GM23338 (cell line): Measurements from ENCODE around the gene RNGTT. TPM values are rescaled to one million over a fixed set of nuclear protein-coding genes. Genes with fewer than 3 reads are reported as not detected.

Source experiments
- ATAC-seq: fragments of 200-7000 bp; cut with Tn5 transposase; 3 replicates; pipeline ENCODE4 v1.9.1; 2020
- DNase-seq: peaks from one replicate; pipeline ENCODE4 v3.0.0-alpha.2; 2015; ENCODE audit warnings: low spot score
- H2AFZ ChIP-seq: fragments of 200-600 bp; sonication (generic); 2 replicates; pipeline ENCODE4 v1.8.0; 2016; ENCODE audit warnings: antibody characterized with exemption, mild to moderate bottlenecking, moderate library complexity
- H3F3A ChIP-seq: fragments of 200-600 bp; sonication (generic); replicated peaks from 2 replicates; pipeline ENCODE4 v1.8.0; 2017; ENCODE audit warnings: antibody characterized with exemption, mixed run types, low read depth
- H3K27ac ChIP-seq: fragments of 200-600 bp; sonication (generic); 2 replicates; pipeline ENCODE4 v1.6.1; 2016; ENCODE audit warnings: low read depth
- H3K27me3 ChIP-seq: fragments of 200-600 bp; sonication (generic); 2 replicates; pipeline ENCODE4 v1.8.0; 2016; ENCODE audit warnings: mild to moderate bottlenecking, mixed run types, moderate library complexity; ENCODE audit not compliant: insufficient read depth
- H3K36me3 ChIP-seq: fragments of 200-600 bp; sonication (generic); 2 replicates; pipeline ENCODE4 v1.8.0; 2016; ENCODE audit warnings: mild to moderate bottlenecking; ENCODE audit not compliant: insufficient read depth
- H3K4me1 ChIP-seq: fragments of 200-600 bp; sonication (generic); 2 replicates; pipeline ENCODE4 v1.8.0; 2016; ENCODE audit warnings: mild to moderate bottlenecking, moderate library complexity; ENCODE audit not compliant: insufficient read depth
- H3K4me2 ChIP-seq: fragments of 200-600 bp; sonication (generic); 2 replicates; pipeline ENCODE4 v1.7.1; 2017; ENCODE audit warnings: mixed run types
- H3K4me3 ChIP-seq: fragments of 200-600 bp; sonication (generic); 2 replicates; pipeline ENCODE4 v1.6.1; 2016; ENCODE audit warnings: mixed run types
- H3K79me2 ChIP-seq: fragments of 200-600 bp; sonication (generic); replicated peaks from 2 replicates; pipeline ENCODE4 v1.8.0; 2017; ENCODE audit warnings: mild to moderate bottlenecking; ENCODE audit not compliant: insufficient read depth
- H3K9me2 ChIP-seq: fragments of 200-600 bp; sonication (generic); 2 replicates; pipeline ENCODE4 v1.8.0; 2017; ENCODE audit not compliant: insufficient read depth
- H4K20me1 ChIP-seq: fragments of 200-600 bp; sonication (generic); replicated peaks from 2 replicates; pipeline ENCODE4 v1.8.0; 2017; ENCODE audit warnings: mild to moderate bottlenecking; ENCODE audit not compliant: insufficient read depth
- H3K27ac Mint-ChIP-seq: 2 replicates; pipeline ENCODE4 v1.8.0; 2020; ENCODE audit warnings: inconsistent platforms, mild to moderate bottlenecking, moderate library complexity, mixed read lengths
- H3K27me3 Mint-ChIP-seq: 3 replicates; pipeline ENCODE4 v1.8.0; 2022; ENCODE audit warnings: low read depth, mild to moderate bottlenecking, moderate library complexity, mixed read lengths, inconsistent platforms; ENCODE audit not compliant: insufficient read depth, poor library complexity
- H3K36me3 Mint-ChIP-seq: 3 replicates; pipeline ENCODE4 v1.8.0; 2021; ENCODE audit warnings: low read depth, mild to moderate bottlenecking, inconsistent platforms, moderate library complexity, mixed read lengths
- H3K4me1 Mint-ChIP-seq: 3 replicates; pipeline ENCODE4 v1.8.0; 2020; ENCODE audit warnings: mild to moderate bottlenecking, inconsistent platforms, mixed read lengths
- H3K4me3 Mint-ChIP-seq: 3 replicates; pipeline ENCODE4 v1.8.0; 2021; ENCODE audit warnings: moderate library complexity, mild to moderate bottlenecking, inconsistent platforms, mixed read lengths
- H3K9me3 Mint-ChIP-seq: 3 replicates; pipeline ENCODE4 v1.8.0; 2020; ENCODE audit warnings: moderate library complexity, mild to moderate bottlenecking, inconsistent platforms, mixed read lengths
- CREB1 ChIP-seq: fragments of 250-450 bp; sonication (Bioruptor Pico); IDR thresholded peaks from 2 replicates; pipeline ENCODE4 v1.5.0; 2020; ENCODE audit warnings: low read depth, mild to moderate bottlenecking, moderate library complexity
- EZH2 ChIP-seq: fragments of 200-600 bp; sonication (generic); IDR thresholded peaks from one replicate; pipeline ENCODE4 v1.8.0; 2017; ENCODE audit warnings: antibody characterized with exemption, mild to moderate bottlenecking, low read depth; ENCODE audit not compliant: unreplicated experiment
- EZH2phosphoT487 ChIP-seq: fragments of 200-600 bp; sonication (generic); IDR thresholded peaks from one replicate; pipeline ENCODE4 v1.8.1; 2018; ENCODE audit warnings: antibody characterized with exemption; ENCODE audit not compliant: unreplicated experiment
- JUNB ChIP-seq: IDR thresholded peaks from one replicate; pipeline ENCODE4 v1.6.1; 2016; ENCODE audit warnings: antibody characterized with exemption; ENCODE audit not compliant: unreplicated experiment
- NANOG ChIP-seq: IDR thresholded peaks from 2 replicates; pipeline ENCODE4 v1.6.1; 2016; ENCODE audit warnings: antibody characterized with exemption, borderline replicate concordance
- REST ChIP-seq: IDR thresholded peaks from one replicate; pipeline ENCODE4 v1.6.1; 2018; ENCODE audit warnings: antibody characterized with exemption; ENCODE audit not compliant: unreplicated experiment
- polyA plus RNA-seq: library from polyadenylated mRNA; unstranded; fragments of >200 nt; fragmentation: Nextera tagmentation; extraction: Ambion mirVana; gene quantifications from 2 replicates; pipeline ENCODE4 v1.2.1, GENCODE V29; 2016
- total RNA-seq: library from RNA; depleted of rRNA; stranded (reverse); fragments of >200 nt; shearing (Covaris generic); gene quantifications from 2 replicates; pipeline ENCODE4 v1.2.3, GENCODE V29; 2014
- TF ChIP-seq, protein P1 (sequence below): fragments of 250-450 bp; sonication (Bioruptor Pico); IDR thresholded peaks from 2 replicates; pipeline ENCODE4 v1.5.0; 2020; ENCODE audit warnings: mild to moderate bottlenecking, moderate library complexity
- TF ChIP-seq, protein P2 (sequence below): IDR thresholded peaks from 2 replicates; pipeline ENCODE4 v1.6.1; 2016; ENCODE audit warnings: antibody characterized with exemption
- TF ChIP-seq, protein P3 (sequence below), 2 experiments: fragments of 200-600 bp in 1 of 2; sonication (generic) in 1 of 2; conservative IDR thresholded peaks; 2 replicates each; pipeline versions ENCODE4 v1.5.1 to v1.6.1; 2016 to 2017; ENCODE audit warnings: antibody characterized with exemption in 2 of 2, low read depth in 2 of 2, mild to moderate bottlenecking in 2 of 2, moderate library complexity in 1 of 2

The RNGTT gene
- total and polyA plus RNA-seq, 2 experiments from 2014 or later = 11.2 to 29.2 TPM

- TF ChIP-seq, protein P1, sequence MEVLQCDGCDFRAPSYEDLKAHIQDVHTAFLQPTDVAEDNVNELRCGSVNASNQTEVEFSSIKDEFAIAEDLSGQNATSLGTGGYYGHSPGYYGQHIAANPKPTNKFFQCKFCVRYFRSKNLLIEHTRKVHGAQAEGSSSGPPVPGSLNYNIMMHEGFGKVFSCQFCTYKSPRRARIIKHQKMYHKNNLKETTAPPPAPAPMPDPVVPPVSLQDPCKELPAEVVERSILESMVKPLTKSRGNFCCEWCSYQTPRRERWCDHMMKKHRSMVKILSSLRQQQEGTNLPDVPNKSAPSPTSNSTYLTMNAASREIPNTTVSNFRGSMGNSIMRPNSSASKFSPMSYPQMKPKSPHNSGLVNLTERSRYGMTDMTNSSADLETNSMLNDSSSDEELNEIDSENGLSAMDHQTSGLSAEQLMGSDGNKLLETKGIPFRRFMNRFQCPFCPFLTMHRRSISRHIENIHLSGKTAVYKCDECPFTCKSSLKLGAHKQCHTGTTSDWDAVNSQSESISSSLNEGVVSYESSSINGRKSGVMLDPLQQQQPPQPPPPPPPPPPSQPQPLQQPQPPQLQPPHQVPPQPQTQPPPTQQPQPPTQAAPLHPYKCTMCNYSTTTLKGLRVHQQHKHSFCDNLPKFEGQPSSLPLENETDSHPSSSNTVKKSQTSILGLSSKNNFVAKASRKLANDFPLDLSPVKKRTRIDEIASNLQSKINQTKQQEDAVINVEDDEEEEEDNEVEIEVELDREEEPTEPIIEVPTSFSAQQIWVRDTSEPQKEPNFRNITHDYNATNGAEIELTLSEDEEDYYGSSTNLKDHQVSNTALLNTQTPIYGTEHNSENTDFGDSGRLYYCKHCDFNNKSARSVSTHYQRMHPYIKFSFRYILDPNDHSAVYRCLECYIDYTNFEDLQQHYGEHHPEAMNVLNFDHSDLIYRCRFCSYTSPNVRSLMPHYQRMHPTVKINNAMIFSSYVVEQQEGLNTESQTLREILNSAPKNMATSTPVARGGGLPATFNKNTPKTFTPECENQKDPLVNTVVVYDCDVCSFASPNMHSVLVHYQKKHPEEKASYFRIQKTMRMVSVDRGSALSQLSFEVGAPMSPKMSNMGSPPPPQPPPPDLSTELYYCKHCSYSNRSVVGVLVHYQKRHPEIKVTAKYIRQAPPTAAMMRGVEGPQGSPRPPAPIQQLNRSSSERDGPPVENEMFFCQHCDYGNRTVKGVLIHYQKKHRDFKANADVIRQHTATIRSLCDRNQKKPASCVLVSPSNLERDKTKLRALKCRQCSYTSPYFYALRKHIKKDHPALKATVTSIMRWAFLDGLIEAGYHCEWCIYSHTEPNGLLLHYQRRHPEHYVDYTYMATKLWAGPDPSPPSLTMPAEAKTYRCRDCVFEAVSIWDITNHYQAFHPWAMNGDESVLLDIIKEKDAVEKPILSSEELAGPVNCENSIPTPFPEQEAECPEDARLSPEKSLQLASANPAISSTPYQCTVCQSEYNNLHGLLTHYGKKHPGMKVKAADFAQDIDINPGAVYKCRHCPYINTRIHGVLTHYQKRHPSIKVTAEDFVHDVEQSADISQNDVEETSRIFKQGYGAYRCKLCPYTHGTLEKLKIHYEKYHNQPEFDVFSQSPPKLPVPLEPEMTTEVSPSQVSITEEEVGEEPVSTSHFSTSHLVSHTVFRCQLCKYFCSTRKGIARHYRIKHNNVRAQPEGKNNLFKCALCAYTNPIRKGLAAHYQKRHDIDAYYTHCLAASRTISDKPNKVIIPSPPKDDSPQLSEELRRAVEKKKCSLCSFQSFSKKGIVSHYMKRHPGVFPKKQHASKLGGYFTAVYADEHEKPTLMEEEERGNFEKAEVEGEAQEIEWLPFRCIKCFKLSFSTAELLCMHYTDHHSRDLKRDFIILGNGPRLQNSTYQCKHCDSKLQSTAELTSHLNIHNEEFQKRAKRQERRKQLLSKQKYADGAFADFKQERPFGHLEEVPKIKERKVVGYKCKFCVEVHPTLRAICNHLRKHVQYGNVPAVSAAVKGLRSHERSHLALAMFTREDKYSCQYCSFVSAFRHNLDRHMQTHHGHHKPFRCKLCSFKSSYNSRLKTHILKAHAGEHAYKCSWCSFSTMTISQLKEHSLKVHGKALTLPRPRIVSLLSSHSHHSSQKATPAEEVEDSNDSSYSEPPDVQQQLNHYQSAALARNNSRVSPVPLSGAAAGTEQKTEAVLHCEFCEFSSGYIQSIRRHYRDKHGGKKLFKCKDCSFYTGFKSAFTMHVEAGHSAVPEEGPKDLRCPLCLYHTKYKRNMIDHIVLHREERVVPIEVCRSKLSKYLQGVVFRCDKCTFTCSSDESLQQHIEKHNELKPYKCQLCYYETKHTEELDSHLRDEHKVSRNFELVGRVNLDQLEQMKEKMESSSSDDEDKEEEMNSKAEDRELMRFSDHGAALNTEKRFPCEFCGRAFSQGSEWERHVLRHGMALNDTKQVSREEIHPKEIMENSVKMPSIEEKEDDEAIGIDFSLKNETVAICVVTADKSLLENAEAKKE (CRISPR knock-in tag) = no peak
- TF ChIP-seq, protein P2, sequence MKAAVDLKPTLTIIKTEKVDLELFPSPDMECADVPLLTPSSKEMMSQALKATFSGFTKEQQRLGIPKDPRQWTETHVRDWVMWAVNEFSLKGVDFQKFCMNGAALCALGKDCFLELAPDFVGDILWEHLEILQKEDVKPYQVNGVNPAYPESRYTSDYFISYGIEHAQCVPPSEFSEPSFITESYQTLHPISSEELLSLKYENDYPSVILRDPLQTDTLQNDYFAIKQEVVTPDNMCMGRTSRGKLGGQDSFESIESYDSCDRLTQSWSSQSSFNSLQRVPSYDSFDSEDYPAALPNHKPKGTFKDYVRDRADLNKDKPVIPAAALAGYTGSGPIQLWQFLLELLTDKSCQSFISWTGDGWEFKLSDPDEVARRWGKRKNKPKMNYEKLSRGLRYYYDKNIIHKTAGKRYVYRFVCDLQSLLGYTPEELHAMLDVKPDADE = no peak
- TF ChIP-seq EZH2 (no peak), JUNB (no peak)
These were observed 222.3 kb downstream of the RNGTT start (continued) for GRCh38 chr6:88741071-88741470.

GRCh38 chr6:88734544-88734943 is 228.9 kb downstream of the RNGTT start:
- Histone ChIP-seq H3K4me2 (no peak overlapping the region), H3K27ac (no peak overlapping the region), H3K79me2 (no peaks in the 10 kb centered on the region), H3K4me1 (peaks cover 13% of the 10 kb centered on the region), H3F3A (no peaks in the 10 kb centered on the region), H3K36me3 (no peaks in the 10 kb centered on the region), H3K9me2 (no peaks in the 10 kb centered on the region), H3K27me3 (0 out of 2 replicates have a peak, but pooled peaks cover 3% of the 10 kb centered on the region), H3K4me3 (no peak overlapping the region), H4K20me1 (no peaks in the 10 kb centered on the region), H2AFZ (no peak overlapping the region)
- Mint-ChIP-seq H3K36me3 (no peaks in the 10 kb centered on the region), H3K9me3 (no peaks in the 10 kb centered on the region), H3K27ac (no peak overlapping the region), H3K27me3 (peaks cover 2% of the 10 kb centered on the region), H3K4me1 (peaks cover 21% of the 10 kb centered on the region), H3K4me3 (no peak overlapping the region)
- DNase-seq (no peak), ATAC-seq (no peak)
- TF ChIP-seq NANOG = no peak
- TF ChIP-seq CREB1 (CRISPR knock-in tag) = no peak
- TF ChIP-seq EZH2phosphoT487 = no peak
- TF ChIP-seq REST = no peak
- TF ChIP-seq, protein P3, sequence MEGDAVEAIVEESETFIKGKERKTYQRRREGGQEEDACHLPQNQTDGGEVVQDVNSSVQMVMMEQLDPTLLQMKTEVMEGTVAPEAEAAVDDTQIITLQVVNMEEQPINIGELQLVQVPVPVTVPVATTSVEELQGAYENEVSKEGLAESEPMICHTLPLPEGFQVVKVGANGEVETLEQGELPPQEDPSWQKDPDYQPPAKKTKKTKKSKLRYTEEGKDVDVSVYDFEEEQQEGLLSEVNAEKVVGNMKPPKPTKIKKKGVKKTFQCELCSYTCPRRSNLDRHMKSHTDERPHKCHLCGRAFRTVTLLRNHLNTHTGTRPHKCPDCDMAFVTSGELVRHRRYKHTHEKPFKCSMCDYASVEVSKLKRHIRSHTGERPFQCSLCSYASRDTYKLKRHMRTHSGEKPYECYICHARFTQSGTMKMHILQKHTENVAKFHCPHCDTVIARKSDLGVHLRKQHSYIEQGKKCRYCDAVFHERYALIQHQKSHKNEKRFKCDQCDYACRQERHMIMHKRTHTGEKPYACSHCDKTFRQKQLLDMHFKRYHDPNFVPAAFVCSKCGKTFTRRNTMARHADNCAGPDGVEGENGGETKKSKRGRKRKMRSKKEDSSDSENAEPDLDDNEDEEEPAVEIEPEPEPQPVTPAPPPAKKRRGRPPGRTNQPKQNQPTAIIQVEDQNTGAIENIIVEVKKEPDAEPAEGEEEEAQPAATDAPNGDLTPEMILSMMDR (conservative IDR thresholded peaks at IDR 0.05; ENCODE audit: low read depth in 2 of 2) = no peak
